HG03045 (cell line): ENCODE results near the gene IL1RAPL2.
"Not testable (repeated sequence)": the region's sequence is repeated elsewhere in the genome, so short reads cannot be mapped to it uniquely, and the experiment has no call there.

Experiments
- ATAC-seq: cut with Tn5 transposase; IDR thresholded peaks from one replicate; pipeline ENCODE4 v1.9.1; 2021; ENCODE audit warnings: mild to moderate bottlenecking, moderate library complexity; ENCODE audit not compliant: unreplicated experiment

The IL1RAPL2 gene

DNA sequence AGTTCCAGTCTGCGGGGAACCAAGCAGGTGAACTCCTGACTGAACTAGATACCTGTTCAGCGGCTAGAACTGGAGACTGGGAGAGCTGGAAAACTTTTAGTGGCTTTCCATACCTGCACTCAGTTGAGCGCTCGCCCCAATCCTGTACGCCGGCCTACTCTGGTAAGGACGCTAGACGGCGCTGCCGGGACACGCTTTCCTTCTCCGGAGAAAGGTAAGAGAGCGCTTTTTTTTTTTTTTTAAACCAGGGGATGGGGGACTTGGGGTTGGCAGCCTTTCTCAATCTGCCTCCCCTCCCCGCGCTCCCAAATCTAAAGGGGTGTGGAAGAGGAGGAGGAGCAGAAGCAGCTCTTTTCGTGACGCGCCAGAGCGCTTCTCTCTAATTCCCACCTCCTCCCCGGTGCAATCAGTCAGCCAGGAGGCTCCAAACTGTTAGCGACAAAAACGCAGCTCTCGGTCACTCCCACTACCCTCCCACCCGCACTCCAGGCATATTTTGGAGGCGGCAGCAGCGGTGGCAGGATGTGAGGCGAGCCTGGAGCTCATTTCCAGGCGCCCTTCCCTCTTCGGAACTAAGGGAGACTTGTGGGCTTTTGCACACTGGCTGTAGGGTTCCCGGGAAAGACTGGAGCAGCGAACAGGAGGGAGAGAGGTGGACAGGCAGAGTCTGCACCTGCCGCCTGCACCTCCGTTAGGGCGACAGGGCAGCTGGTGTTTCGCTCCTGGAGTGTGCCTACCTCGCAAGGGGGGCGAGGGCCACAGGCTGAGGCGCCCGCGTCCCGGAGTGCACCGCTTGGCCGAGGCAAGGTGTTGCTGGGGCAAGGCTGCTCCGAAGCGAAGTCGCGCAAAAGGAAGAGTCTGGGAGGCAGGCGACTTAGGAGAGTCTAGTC lies at the start of gene IL1RAPL2:
TSS of gene IL1RAPL2 (plus strand) at position 409 of the 890 bp plus-strand sequence.
- no peak for ATAC-seq

DNA sequence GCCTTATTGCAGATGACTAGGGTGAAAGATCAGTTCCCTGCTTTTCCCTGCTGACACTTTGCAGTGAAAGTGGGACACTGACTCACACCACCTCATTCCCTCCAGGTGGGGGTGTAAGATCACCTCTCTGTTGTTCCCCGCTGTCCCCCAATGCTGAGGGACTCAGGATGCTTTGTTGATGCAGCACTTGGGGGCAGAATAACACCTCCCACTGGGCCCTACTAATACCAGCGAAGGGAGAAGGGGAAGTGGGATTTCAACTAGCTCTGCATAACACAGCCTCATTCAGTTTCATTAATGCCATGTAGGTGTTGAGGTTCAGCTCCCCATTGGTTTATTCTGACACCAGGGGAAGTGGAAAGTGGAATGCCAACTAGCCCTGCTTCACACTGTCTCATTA lies 43.6 kb upstream of the IL1RAPL2 start:
- no peak for ATAC-seq

DNA sequence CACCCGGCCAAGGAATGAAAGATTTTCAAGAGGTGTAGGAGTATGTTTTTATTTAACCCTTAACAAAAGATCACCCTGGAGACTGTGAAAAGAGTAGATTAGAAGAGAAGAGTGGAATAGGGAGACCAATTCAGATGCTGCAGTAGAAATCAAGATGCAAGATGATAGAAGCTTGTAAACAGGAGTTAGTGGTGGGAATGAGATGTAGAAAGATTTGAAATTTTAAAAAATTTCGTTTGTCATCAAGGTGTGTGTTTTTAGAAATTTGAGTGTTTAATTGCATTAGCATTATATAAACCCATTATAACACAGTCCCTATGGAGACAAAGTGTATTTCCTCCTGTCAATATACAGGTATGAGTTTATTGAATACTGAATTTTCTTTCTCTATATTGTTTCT lies 42.1 kb upstream of the IL1RAPL2 start:
- ATAC-seq = no peak

DNA sequence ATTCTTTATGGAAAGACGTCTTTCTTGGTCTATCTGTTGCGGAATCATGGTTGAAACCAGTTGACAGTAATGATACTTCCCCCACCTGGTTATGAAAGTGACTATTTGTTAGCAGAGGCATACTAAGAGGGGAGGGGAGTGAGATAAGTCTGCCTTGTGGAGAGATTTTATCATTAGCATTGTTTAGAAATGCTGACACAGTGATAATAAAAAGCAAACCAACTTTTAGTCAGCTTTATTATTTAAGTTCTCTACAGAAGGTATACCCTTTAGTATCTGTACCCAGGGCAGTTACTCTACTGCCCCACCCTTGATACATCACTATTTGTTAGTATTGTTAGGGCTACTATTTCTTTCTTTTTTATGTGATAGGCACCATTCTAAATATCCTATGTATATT lies 26.9 kb upstream of the IL1RAPL2 start:
- ATAC-seq = no peak

DNA sequence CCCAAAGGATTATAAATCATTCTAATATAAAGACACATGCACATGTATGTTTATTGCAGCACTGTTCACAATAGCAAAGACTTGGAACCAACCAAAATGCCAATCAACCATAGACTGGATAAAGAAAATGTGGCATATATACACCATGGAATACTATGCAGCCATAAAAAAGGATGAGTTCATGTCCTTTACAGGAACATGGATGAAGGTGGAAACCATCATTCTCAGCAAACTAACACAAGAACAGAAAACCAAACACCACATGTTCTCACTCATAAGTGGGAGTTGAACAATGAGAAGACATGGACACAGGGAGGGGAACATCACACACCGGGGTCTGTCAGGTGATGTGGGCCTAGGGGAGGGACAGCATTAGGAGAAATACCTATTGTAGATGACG lies 23.6 kb upstream of the IL1RAPL2 start:
- not testable (repeated sequence) for ATAC-seq

DNA sequence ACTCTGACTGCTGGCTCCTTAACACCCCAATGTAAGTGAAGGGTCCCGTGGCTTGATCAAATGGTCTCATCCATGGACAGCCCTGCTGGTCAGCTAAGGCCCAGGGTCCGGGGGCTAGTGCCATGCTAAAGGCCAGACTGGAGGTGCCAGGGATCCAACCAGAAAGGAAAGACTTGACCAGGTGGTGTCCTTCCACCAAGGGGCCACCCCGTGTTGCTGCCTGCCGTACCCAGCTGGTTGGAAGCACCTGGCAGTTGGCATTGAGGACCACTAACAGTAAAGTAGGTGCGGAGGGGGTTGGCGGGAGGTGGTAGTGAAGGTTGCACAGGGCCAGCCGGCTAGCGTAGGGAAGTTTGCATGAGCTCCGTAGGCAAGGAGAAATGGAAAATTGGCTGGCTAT lies 1.7 kb upstream of the IL1RAPL2 start:
- no peak for ATAC-seq

DNA sequence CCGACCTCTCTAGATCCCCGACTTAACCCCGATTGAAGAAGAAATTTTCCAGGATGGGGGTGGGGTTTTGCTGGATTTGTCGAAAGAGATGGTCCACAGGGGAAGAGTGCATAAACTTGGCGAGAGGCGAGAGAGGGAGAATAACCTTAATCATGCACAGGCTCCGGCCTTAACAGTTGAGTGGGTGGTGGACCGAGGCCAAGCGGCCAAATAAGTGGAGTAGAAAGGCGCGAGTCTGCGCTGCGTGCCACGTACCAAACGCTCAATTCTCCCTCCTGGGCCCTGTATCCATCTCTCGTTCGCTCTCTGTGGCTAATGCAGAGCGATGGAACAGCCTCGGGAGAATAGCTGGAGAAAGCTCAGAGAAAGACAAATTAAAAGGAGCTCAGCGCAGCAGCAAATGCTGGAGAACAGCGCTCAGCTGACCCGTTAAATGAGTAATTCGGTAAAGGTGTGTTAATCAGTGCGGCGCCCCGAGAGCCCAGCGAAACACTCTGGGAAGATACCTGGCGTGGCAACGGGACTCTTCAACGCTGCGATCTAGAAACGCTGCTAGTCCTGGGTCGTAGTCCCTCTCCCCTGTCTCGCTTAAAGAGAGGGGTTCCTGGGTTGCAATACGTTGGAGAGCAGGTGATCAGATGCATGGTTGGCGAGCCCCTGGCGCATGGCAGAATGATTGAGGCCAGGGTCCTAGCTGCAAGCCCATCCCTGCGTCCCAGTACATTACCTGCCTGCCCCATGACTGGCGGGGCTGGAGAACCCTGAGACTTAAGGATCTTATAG lies 887 bp upstream of the IL1RAPL2 start:
- no peak for ATAC-seq

DNA sequence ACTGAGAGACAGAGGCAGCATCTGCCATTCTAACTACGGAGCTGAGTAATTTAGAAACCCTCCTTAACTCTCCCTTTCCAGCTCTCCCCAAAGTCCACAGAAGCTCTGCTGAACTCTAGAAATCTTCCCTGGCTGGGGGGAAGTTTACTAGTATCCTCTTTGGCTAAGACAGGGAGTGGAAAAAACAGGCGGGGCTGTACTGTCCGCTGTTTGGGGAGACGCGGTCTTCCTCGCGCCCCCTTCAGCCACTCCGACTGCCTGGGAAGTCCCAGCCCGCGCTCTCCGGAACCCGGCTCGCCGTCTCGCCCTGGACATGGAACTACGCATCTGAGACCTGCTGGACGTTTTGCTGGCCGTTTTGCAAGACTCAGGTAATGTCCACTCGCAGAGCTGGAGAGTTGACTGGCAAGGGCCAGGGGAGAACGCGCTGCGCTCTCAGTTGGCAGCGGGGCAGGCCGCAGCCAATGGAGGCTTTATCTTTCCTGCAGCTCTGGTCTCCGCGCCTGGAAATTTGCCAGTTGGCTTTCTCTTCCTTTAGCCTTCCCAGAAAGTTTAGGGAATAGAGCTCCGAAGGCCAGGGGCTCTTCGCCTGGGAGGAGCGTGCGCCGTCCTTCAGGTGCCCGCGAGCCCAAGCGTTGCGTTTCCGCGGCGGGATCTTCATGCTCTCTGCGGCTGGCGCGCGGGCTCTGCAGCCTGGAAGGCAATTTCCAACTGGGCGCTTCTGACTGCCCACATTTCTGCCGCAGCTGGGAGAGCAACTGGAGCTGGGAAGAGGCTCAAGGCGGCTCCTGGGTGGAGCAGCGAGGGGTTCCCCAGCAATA lies 892 bp downstream of the IL1RAPL2 start:
- no peak for ATAC-seq

DNA sequence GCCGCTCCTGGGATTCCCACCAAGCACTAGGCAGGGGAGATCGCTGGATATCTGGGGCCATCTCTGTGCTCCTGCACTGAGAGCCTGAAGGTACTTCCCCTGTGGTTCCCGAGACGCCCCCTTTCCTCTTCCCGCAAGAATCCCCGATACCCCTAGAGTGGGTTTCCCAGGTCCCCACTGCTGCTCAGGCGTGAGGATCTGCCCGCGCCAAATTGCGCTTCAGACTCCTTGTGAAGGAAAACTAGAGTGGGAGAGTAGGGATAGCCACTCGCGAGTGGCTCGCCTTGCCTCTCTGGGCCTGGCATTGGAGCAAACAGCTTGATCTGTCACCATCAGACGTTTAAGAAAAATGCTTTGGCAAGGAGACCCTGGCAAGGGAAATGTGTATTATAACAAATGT lies 1.5 kb downstream of the IL1RAPL2 start:
- ATAC-seq = no peak

DNA sequence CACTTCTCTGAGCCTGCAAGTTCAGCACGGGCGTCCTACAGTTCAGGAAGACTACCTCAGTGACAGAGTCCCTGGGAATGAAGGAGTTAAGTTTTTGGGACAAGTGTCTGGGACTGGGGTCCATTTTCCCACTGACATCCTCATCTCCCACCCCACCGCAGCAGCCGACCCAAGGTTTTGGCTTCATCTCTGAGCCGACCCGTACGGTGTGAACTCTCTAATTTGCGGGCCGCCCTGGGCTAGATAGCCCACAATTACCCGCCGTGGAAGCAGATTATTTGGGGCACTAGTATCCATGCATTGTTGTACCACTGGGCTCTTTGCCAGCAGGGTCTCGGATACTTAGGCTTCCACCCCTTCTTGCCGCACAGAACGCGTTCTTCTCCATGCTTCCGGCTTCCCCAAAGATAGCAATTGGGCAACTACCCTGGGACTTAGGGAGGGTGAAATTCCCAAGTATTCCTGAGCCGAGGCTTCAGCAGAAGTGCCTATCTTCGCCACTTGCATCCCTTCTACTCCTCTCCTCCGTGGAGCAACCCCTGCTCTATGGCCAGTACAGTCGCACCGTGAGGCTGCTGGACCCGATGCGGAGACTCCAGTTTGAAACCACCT lies 2.4 kb downstream of the IL1RAPL2 start:
- no peak for ATAC-seq

DNA sequence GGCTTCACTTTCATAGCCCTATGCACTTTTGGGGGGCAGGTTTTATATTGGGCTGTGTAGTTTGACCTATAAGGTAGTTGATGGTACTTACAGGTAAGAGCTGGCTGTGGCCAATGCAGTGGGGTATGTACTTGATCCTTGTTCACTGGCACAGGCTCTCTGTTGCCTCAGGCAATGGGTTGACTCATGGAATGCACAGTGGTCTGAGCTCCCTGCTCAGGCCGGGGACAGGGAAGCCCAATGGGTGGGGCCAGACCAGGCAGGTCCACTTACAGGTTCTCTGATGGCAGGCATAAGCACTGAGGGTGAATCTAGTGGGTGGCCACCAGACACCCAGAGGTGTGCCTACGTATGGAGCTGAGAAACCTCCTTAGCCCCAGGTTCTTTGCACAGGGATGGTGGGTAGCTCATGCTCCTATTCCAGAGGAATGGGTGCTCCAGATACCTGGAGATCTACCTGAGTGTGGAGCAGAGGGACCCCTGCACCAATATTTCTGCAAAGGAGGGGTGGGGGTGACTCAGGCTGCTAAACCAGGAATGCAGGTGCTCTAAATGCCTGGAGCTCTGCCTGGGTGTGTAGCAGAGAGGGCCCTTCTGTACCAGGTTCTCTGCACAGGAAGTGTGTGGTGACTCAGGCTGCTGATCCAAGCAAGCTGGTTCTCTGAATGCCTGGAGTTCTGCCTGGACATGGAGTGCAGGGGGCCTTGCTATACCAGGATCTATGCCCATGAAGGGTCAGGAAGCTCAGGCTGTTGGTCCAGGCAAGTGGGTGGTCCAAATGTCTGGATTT lies 52.3 kb downstream of the IL1RAPL2 start:
- no peak for ATAC-seq

DNA sequence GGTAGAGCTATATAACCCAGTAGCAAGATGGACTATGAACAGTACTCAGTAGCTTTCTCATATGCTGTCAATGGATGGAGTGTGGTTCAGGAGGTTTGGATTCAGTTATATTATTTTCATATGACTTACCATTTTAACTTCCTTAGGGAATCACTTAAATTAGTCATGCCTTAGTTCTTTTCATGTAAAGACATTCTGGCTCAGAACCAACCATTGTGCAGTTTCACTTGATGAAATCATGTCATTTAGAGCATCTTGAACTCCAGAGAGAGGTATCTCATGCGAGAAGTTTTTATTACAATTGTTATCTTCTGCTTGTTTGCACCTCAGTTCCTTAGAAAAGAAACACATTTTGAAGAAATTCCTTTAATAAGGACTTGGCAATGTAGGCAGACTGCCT lies 55.8 kb downstream of the IL1RAPL2 start:
- no peak for ATAC-seq

DNA sequence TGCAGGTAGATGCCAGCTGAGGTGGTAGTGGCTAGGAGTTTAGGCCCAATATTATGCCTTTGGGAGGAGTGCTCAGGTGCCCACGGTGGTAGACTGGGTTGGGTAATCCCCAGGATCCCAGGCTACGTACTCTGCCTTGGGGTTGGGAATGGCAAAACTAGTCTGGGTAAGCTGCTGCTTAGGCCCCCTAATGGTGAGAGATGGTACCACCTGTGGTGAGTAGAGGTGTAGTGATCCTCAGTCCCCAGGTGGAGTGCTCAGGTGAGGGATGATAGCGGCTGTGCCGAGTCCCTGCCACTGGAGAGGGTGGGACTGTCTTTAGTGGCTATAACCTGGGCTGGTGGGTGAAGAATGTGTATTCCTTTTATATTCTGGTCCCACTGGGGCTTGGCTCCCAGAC lies 75.2 kb downstream of the IL1RAPL2 start:
- ATAC-seq = no peak

DNA sequence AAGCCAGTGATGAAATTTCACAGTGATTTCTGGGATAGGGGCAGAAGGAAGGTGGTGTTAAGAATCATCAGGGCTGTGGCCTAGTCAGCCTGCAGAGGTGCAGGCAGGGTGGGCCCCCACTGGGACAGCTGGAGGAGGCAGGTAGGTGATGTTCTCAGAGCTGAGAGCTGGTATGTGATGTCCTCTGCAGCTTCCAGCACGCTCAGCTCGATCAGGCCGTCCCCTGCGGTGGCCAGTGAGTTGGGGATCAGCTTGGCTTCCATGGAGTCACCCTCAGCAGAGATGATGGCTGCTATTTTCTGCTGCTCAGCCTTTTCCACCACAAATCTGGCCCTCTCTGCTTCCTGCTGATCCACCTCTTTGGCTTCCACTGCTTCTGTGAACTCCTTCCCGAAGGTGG lies 81.1 kb downstream of the IL1RAPL2 start:
- ATAC-seq = no peak

DNA sequence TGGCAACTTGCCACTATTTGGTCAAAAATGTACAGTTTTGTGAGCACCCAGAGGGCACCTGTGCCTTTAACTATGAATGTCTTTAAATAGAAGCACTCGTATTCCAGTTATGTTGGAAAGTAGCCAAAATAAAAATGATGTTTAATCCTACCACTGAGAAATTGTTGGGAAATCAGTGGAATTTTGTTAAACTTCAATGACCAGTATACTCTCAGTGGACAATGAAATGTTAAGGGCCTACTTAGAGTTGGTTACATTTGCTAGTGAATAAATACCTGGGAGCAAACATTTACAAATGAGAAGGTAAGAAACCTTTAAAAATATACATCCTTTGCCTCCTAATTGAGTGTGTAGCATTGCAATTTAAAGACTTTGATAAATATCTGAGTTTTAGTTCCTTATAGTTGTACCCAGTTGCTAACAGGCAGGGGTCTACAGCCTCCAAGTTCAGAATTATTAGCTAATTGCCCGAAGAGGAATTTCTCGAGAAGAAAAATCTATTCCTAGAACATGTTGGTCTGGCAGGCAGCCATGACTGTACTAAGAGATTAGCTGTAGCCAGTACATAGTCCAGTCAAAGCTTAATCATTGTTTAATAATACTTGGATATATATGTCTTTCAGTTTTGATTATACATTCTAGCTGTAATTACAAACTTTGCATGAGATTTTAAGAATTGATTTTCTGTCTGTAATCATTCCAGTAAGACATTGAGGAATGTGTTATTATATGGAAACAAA lies 93.2 kb downstream of the IL1RAPL2 start:
- ATAC-seq = no peak

DNA sequence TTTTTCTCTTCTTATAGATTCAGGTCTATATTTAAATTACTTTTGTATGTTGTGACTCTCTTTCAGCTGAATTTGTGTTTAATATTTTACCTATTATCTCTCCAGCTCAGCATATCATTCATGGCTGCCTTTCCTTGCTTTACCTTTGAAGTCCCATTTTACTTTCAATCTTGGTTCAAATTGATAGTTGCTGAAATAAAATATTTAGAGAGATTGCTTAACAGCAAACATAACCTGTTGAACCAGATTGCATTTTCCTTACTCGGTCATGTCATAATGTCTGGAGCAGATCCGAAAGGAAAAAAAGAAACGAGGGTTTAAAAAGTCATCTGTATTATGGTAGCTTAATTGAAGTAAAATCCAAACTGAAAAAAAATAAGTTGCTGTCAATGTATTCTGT lies 94.1 kb downstream of the IL1RAPL2 start:
- no peak for ATAC-seq

DNA sequence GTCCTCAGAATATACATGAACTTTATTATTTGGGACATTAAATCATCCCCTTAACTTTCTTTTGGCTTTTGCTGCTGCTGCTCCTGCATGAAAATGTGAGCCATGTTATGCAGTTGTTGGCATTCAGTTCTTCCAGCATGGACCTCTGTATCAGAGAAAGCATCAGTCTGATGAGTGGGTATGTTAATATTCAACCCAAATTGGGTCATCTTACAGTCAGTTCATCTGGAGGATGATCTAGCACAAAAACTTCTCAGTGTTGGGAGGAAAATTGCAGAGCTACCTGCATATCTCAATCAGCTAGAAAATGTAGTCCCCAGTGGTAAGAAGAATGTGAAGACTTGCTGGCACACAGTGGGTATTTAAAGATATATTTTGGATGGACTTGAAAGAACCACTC lies 96.7 kb downstream of the IL1RAPL2 start:
- no peak for ATAC-seq

DNA sequence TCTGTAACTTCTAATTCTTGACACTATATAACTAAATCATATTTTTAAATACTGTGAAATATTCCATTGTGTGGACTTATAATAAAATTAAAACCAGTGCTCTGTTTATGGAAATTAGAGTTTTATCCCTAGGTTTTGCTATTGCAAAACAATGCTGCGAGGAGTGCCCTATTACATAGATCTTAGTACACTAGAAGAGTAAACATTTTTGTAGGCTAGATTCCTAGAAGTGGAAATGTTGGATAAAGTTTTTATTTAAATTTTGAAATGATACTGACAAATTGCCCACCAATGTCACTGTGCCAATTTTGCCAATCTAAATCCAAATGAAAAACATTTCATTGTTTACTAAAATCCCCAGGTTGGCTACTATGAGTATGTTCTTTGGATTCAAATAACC lies 99.7 kb downstream of the IL1RAPL2 start:
- no peak for ATAC-seq

DNA sequence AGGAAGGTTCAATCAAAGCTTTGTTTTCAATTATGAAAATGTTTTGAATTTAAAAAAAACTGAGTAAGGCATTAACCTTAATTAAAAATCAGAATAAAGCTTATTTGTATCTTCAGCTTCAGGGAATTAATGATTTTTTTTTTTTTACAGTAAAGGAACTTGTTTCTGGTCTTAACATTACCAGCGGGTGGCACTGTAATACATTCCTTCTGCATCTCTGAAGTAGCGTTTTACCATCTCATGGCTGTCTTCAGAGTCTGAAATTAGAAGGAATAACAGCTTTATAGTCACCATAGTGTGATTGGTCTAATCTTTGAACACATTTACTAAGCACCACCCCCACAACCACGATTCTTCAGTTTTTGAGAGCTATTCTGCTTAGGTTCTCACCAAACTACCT lies 102.6 kb downstream of the IL1RAPL2 start:
- no peak for ATAC-seq
